Ectodermal cell (in vitro differentiated cells): Measurements from ENCODE around the gene ABCC1.

Source experiments
- H3K27ac ChIP-seq: 2 replicates; pipeline ENCODE4 v1.7.0; 2013; ENCODE audit warnings: mild to moderate bottlenecking, low read depth, low read length; ENCODE audit not compliant: insufficient read depth, poor library complexity, severe bottlenecking
- H3K27me3 ChIP-seq: 2 replicates; pipeline ENCODE4 v1.7.0; 2013; ENCODE audit warnings: mild to moderate bottlenecking, low read length; ENCODE audit not compliant: insufficient read depth, control insufficient read depth, poor library complexity, severe bottlenecking
- H3K36me3 ChIP-seq: one replicate; pipeline ENCODE4 v1.7.0; 2013; ENCODE audit warnings: low read length; ENCODE audit not compliant: control insufficient read depth, insufficient read depth
- H3K4me1 ChIP-seq: one replicate; pipeline ENCODE4 v1.7.0; 2013; ENCODE audit warnings: low read length; ENCODE audit not compliant: control insufficient read depth, insufficient read depth
- H3K4me3 ChIP-seq: 2 replicates; pipeline ENCODE4 v1.7.0; 2013; ENCODE audit warnings: low read depth, low read length, control low read depth; ENCODE audit not compliant: insufficient read depth
- H3K9me3 ChIP-seq: 2 replicates; pipeline ENCODE4 v1.7.0; 2013; ENCODE audit warnings: mild to moderate bottlenecking, low read length, moderate library complexity; ENCODE audit not compliant: control insufficient read depth
- WGBS, 2 experiments: methylation state at CpG; one replicate each; pipeline ENCODE4 v1.1.7; 2013; ENCODE audit warnings: missing lambda C conversion rate in 2 of 2; 5-methylcytosine and 5-hydroxymethylcytosine counted together

Gene ABCC1

DNA sequence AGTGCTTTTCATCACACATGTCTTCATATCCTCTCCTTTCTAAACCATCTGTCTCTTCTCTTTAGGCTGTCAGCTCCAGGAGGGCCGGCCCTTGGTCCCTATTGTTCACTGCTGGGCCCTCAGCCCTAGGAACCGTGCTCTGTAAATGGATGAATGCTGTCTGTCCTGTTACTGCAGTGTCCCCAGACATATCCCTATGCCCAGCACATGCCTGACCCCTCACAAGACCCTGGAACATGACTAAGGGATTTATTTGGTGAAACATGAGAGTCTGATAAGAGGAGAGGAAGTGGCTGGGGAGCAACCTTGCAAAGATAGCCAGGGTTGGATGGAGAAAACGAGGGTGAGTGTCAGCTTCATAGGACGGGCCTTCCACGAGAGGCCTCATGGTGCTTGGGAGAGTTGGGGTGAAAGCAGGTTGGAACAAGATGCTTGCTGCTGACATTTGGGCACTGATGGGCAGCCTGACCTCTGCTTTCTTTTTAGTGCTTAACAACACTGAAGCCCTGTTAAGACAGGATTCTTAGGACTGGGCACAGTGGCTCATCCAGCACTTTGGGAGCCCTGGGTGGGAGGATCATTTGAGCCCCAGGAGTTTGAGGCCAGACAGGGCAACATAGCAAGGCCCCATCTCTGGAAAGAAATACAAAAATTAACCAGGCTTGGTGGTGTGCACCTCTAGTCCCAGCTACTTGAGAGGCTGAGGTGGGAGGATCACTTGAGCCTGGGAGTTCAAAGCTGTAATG lies 39.0 kb downstream of the ABCC1 start:
- no peak overlapping the region for H3K4me3 ChIP-seq
- no peaks in the 10 kb centered on the region for H3K9me3 ChIP-seq
- no peaks in the 10 kb centered on the region for H3K27me3 ChIP-seq
- no peaks in the 10 kb centered on the region for H3K36me3 ChIP-seq
- WGBS, 2 experiments, result 56 to 60% methylated on average over 5 of the region's 5 CpGs
- peaks cover 24% of the 10 kb centered on the region for H3K4me1 ChIP-seq
- H3K27ac ChIP-seq, result peak overlapping the region; percentile 63

DNA sequence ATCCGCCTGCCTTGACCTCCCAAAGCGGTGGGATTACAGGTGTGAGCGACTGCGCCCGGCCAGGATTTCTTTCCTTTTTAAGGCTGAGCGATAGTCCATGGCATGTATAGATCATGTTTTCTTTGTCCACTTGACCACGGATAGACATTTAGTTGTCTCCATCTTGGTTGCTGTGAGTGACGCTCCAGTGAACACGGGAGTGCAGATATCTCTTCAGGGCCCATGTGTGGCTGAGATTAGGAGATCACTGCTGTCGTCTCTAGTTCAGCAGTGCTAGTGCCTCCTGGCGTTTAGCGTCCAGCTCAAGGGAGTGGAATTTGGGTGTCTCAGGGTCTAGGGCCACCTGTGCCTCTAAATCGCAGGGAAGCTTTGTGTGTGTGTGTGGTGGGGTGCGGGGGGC lies 41.5 kb downstream of the ABCC1 start:
- no peaks in the 10 kb centered on the region for H3K9me3 ChIP-seq
- H3K27me3 ChIP-seq, result no peaks in the 10 kb centered on the region
- H3K4me1 ChIP-seq, result peaks cover 24% of the 10 kb centered on the region
- no peak overlapping the region for H3K4me3 ChIP-seq
- WGBS, 2 experiments, result 87 to 91% methylated on average over 13 of the region's 14 CpGs
- H3K36me3 ChIP-seq, result no peaks in the 10 kb centered on the region
- H3K27ac ChIP-seq, result no peak overlapping the region

DNA sequence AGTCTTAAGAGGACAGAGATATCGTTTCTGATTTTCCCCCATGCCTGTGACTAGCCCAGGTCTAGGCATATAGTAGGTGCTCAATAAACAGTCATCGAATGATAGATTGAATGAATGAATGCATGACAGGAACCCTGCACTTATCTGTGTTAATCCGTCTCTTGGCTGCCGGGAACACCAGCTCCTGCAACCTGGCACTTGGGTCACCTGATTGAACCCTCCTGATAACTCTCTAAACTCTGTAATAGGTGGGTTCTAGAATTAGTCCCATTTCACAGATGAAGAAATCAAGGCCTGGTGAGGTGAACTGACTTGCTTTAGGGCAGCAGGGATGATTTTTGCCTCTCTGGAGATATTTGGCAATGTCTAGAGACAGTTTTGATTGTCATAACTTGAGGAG lies 43.7 kb downstream of the ABCC1 start:
- H3K36me3 ChIP-seq, result no peaks in the 10 kb centered on the region
- H3K4me3 ChIP-seq, result no peak overlapping the region
- H3K27ac ChIP-seq, result no peak overlapping the region
- H3K9me3 ChIP-seq, result no peaks in the 10 kb centered on the region
- H3K27me3 ChIP-seq, result no peaks in the 10 kb centered on the region
- H3K4me1 ChIP-seq, result peaks cover 22% of the 10 kb centered on the region
- 89 to 94% methylated on average over 4 of the region's 4 CpGs for WGBS, 2 experiments

DNA sequence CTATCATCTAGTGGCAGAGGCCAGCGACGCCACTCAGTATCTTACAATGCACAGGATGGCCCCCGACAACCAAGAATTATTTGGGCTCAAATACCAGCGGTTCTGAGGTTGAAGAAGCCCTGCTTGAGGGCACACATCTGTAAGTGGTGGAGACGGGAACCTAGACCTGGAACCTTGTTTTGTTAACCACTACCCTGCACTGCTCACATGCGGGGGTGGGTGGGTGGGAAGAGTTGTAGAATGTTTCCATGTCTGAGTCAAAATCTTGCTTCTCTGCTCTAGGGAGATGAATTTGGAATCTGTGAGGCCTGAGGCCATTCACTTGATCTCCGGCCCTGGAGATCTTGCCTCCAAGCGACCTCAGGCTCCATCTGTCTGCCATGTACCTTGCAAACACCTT lies 44.1 kb downstream of the ABCC1 start:
- peaks cover 18% of the 10 kb centered on the region for H3K4me1 ChIP-seq
- no peak overlapping the region for H3K4me3 ChIP-seq
- 84 to 89% methylated on average over 6 to 8 of the region's 8 CpGs for WGBS, 2 experiments

DNA sequence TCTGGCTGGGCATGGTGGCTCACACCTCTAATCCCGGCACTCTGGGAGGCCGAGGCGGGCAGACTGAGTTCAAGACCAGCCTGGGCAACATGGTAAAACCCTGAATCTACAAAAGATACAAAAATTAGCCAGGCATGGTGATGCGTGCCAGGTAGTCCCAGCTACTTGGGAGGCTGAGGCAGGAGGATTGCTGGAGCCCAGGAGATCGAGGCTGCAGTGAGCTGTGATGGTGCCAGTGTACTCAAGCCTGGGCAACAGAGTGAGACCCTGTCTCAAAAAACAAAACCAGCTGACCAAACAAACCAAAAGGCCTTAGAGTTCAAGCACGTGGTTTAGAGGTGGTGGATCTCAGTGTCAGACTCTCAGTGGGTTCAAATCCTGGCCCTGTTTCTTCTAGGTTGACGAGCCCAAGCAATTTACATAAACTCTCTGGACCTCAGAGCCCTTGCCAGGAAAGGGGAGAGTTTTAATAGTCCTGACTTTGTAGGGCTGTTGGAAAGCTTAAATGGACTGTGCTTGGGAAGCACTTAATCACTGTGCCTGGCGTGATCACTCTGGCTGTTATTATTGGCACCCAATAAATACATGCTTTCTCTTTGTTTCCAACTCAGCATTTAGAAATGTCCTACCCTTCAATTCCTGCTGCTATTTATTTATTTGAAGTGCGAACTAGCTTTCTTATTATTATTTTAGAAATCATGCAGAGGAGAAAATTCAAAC lies 44.7 kb downstream of the ABCC1 start:
- Histone ChIP-seq H3K9me3 (no peaks in the 10 kb centered on the region), H3K27me3 (no peaks in the 10 kb centered on the region)
- 89 to 94% methylated on average over 8 to 9 of the region's 9 CpGs for WGBS, 2 experiments

More for the DNA sequence above, 44.1 kb downstream of the ABCC1 start:
- Histone ChIP-seq H3K36me3 (no peaks in the 10 kb centered on the region), H3K27ac (no peak overlapping the region), H3K9me3 (no peaks in the 10 kb centered on the region), H3K27me3 (no peaks in the 10 kb centered on the region)

DNA sequence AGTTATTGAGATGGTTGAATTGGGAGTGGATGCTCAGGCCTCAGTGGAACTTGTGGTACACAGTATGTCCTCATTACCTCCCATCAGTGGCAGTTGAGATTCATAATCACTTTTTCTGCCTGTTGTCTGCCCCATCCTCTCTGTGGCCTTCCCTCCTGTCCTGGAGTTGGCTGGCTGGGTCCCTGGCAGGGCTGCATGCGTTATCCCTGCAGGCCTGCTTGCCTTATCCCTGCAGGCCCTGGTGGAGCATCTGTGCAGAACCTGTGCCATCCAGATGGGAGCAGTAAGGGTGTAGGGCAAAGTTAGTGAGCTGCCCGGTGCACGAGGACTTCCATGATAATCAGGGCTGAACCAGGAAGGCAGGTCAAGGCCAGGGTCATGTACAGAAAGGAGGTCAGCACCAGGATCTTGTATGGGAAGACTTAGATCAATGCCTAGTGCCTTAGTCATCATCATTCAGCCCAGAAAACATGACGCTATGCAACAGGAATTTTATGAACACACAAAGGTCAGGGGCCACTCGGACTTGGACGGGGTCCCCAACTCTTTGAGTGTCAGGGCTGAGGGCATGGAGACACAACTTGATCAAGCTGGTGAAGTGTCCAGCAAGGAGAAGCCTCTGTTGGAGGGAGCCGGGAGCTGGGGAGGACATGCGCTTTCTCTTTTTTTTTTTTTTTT lies 47.2 kb downstream of the ABCC1 start:
- Histone ChIP-seq H3K9me3 (no peaks in the 10 kb centered on the region), H3K4me1 (no peaks in the 10 kb centered on the region), H3K27ac (no peak overlapping the region), H3K4me3 (no peak overlapping the region), H3K36me3 (no peaks in the 10 kb centered on the region), H3K27me3 (no peaks in the 10 kb centered on the region)
- 88 to 92% methylated on average over 8 of the region's 8 CpGs for WGBS, 2 experiments

More for the DNA sequence above, 44.7 kb downstream of the ABCC1 start:
- Histone ChIP-seq H3K27ac (no peak overlapping the region), H3K4me3 (no peak overlapping the region), H3K4me1 (peaks cover 13% of the 10 kb centered on the region), H3K36me3 (no peaks in the 10 kb centered on the region)

DNA sequence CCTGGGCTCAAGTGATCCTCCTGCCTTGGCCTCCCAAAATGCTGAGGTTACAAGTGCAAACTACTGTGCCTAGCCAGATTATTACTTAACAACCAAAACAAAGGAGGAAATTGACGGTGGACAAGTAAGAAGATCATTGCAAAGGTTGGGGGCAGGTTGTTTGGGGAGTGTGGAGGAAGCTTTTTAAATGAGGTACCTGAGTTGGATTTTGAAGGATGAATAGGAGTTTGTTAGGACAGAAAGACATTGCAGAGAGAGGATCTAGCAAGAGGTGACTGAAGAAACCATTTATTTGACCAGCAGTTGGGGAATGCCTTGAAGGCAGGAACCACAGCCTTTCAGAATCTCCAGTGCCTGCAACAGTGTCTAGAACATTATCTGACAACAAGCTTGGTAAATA lies 51.3 kb downstream of the ABCC1 start:
- Histone ChIP-seq H3K27ac (no peak overlapping the region), H3K4me3 (no peak overlapping the region), H3K36me3 (no peaks in the 10 kb centered on the region), H3K4me1 (no peaks in the 10 kb centered on the region), H3K27me3 (no peaks in the 10 kb centered on the region), H3K9me3 (no peaks in the 10 kb centered on the region)
- WGBS, 2 experiments, result 96 to 98% methylated on average over 1 of the region's 1 CpG

DNA sequence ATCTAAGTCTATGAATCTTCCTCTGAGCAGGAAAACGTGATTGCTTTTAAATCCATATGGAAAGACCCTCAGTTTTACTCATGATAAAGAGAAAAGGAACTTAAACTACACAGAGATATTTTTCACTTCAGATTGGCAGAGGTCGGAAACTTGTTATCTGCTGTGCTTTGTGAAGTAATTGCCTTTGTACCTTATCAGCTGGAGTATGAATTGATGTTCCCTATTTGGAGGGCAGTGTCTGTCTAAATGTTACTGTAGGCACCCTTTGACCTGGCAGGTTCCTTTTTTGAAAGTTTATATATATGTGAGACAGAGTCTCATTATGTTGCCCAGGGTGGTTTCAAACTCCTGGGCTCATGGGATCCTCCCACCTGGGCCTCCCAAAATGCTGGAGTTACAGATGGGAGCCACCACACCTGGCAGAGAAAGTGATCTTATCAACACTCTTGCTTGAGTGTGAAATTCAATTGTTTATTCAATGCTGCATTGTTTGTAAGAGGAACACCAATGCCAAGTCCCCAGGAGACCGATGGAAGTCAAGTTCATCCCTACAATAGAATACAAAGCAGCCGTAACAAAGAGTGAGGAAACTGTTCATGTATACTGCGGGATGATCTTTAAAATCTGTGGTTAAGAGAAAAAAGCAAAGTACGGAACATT lies 52.3 kb downstream of the ABCC1 start:
- H3K4me3 ChIP-seq, result no peak overlapping the region
- 95% methylated on average over 5 of the region's 6 CpGs for WGBS, 2 experiments
- no peak overlapping the region for H3K27ac ChIP-seq
- H3K36me3 ChIP-seq, result no peaks in the 10 kb centered on the region
- H3K9me3 ChIP-seq, result no peaks in the 10 kb centered on the region
- no peaks in the 10 kb centered on the region for H3K27me3 ChIP-seq
- no peaks in the 10 kb centered on the region for H3K4me1 ChIP-seq

DNA sequence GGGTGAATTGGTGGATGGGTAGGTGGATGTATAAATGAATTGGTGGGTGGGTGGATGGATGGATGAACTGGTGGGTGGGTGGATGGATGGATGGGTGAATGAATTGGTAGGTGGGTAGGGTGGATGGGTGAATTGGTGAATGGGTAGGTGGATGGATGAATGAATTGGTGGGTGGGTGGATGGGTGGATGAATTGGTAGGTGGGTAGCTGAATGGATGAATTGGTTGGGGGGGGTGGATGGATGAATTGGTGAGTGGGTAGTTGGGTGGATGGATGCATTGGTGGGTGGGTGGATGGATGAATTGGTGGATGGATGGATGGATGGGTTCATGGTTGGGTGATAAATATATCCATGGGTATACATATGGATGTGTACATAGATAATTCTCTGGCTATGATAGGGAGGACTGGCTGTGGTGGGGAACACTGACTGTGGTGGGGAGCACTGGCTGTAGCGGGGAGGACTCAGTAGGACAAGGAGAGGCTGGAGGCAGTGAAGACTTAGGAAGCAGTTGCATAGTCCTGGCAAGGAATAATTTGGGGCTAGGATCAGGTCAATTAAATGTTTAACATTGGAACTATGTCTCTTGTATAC lies 54.4 kb downstream of the ABCC1 start:
- Histone ChIP-seq H3K27me3 (no peaks in the 10 kb centered on the region), H3K4me3 (no peak overlapping the region), H3K4me1 (no peaks in the 10 kb centered on the region), H3K27ac (no peak overlapping the region), H3K36me3 (no peaks in the 10 kb centered on the region), H3K9me3 (no peaks in the 10 kb centered on the region)
- WGBS, 2 experiments, result 0% methylated on average over 1 of the region's 1 CpG
